K562 (cell line): ENCODE measurements around the gene SERINC5. TPM values are rescaled to one million over a fixed set of nuclear protein-coding genes. Genes with fewer than 3 reads are reported as not detected.

Experiments
- ARID1B ChIP-seq: fragments of 450-650 bp; IDR thresholded peaks from 2 replicates; pipeline ENCODE4 v1.6.1; 2016; ENCODE audit warnings: antibody characterized with exemption, mild to moderate bottlenecking, inconsistent platforms
- BDP1 ChIP-seq: IDR thresholded peaks from 3 replicates; pipeline ENCODE4 v1.6.1; 2011; ENCODE audit not compliant: insufficient read length, insufficient read depth
- BRD9 ChIP-seq: fragments of 450-650 bp; IDR thresholded peaks from 2 replicates; pipeline ENCODE4 v1.6.1; 2018; ENCODE audit warnings: low read depth; ENCODE audit not compliant: partially characterized antibody
- C11orf30 ChIP-seq: fragments of 450-650 bp; IDR thresholded peaks from 2 replicates; pipeline ENCODE4 v1.6.1; 2016; ENCODE audit warnings: low read depth, mild to moderate bottlenecking
- CCNT2 ChIP-seq: IDR thresholded peaks from 2 replicates; pipeline ENCODE4 v1.6.1; 2011; ENCODE audit warnings: borderline replicate concordance, low read depth, mild to moderate bottlenecking, moderate library complexity, mixed read lengths, low read length; ENCODE audit not compliant: insufficient read length; ENCODE audit errors: extremely low read depth
- DPF2 ChIP-seq: fragments of 450-650 bp; IDR thresholded peaks from 2 replicates; pipeline ENCODE4 v1.6.1; 2016
- E2F3 ChIP-seq: fragments of 250-450 bp; sonication (Bioruptor Pico); IDR thresholded peaks from 2 replicates; pipeline ENCODE4 v1.4.0; 2020; ENCODE audit warnings: mild to moderate bottlenecking
- GABPB1 ChIP-seq: sonication (generic); formaldehyde crosslinking; IDR thresholded peaks from 2 replicates; pipeline ENCODE4 v1.8.0; 2022; ENCODE audit warnings: mild to moderate bottlenecking, missing genetic modification reagents
- HLTF ChIP-seq: fragments of 450-650 bp; IDR thresholded peaks from 2 replicates; pipeline ENCODE4 v1.6.1; 2016
- HMG20A ChIP-seq: fragments of 450-650 bp; formaldehyde crosslinking; conservative IDR thresholded peaks from 2 replicates; pipeline ENCODE4 v1.4.0; 2020; ENCODE audit warnings: mild to moderate bottlenecking, mixed read lengths
- MAFK ChIP-seq: IDR thresholded peaks from 2 replicates; pipeline ENCODE4 v1.6.1; 2011; ENCODE audit warnings: low read length, improper control_type of control experiment
- RBM22 ChIP-seq: fragments of 200-400 bp; formaldehyde crosslinking; IDR thresholded peaks from 2 replicates; pipeline ENCODE4 v1.6.1; 2018; ENCODE audit warnings: low read length, low read depth; ENCODE audit not compliant: poor library complexity, severe bottlenecking
- THRAP3 ChIP-seq: fragments of 450-650 bp; IDR thresholded peaks from 2 replicates; pipeline ENCODE4 v1.6.1; 2016; ENCODE audit warnings: mild to moderate bottlenecking, inconsistent platforms, borderline replicate concordance
- ZBTB26 ChIP-seq: fragments of 450-650 bp; formaldehyde crosslinking; IDR thresholded peaks from 2 replicates; pipeline ENCODE4 v1.4.0; 2022; ENCODE audit warnings: missing genetic modification characterization
- ZFX ChIP-seq: sonication (generic); formaldehyde crosslinking; IDR thresholded peaks from 2 replicates; pipeline ENCODE4 v1.8.0; 2022; ENCODE audit warnings: mild to moderate bottlenecking, missing genetic modification reagents, moderate library complexity
- ZNF121 ChIP-seq: sonication (generic); formaldehyde crosslinking; conservative IDR thresholded peaks from 2 replicates; pipeline ENCODE4 v1.8.0; 2022; ENCODE audit warnings: missing genetic modification reagents
- ZNF175 ChIP-seq: fragments of 200-800 bp; sonication (Bioruptor generic); IDR thresholded peaks from 2 replicates; pipeline ENCODE4 v1.6.1; 2016; ENCODE audit warnings: low read depth, mild to moderate bottlenecking, missing genetic modification characterization, missing compliant biosample characterization
- ZNF263 ChIP-seq: sonication (generic); formaldehyde crosslinking; IDR thresholded peaks from 2 replicates; pipeline ENCODE4 v1.8.0; 2022; ENCODE audit warnings: mild to moderate bottlenecking, missing genetic modification reagents, borderline replicate concordance
- ZNF431 ChIP-seq: sonication (generic); formaldehyde crosslinking; IDR thresholded peaks from 2 replicates; pipeline ENCODE4 v1.8.0; 2022; ENCODE audit warnings: mild to moderate bottlenecking, missing genetic modification reagents
- ZNF79 ChIP-seq: fragments of 250-450 bp; sonication (Bioruptor Pico); IDR thresholded peaks from 2 replicates; pipeline ENCODE4 v1.4.0; 2020; ENCODE audit warnings: low read depth, mild to moderate bottlenecking, moderate library complexity
- polyA plus RNA-seq, 8 experiments: library from polyadenylated mRNA; depleted of rRNA in 4 of 8; stranded (reverse) in 5 of 8; unstranded in 3 of 8; fragments of >200 nt; fragmentation: Nextera tagmentation in 2 of 8; fragmentation: Illumina TruSeq in 1 of 8; extraction: Ambion mirVana in 2 of 8; extraction: Trizol in 1 of 8; gene quantifications; 2 replicates each; pipeline versions ENCODE4 v1.2.1 to v1.2.3, GENCODE V29; 2011 to 2014; ENCODE audit warnings: inconsistent platforms in 1 of 8, missing spikeins in 1 of 8
- total RNA-seq, 7 experiments: library from RNA; depleted of rRNA in 6 of 7; stranded (reverse); fragments of >200 nt in 6 of 7; fragmentation: Illumina TruSeq in 2 of 7; extraction: Trizol in 2 of 7; gene quantifications; 2 replicates each; pipeline versions ENCODE4 v1.2.1 to v1.2.3, GENCODE V29; 2011 to 2021; ENCODE audit warnings: low replicate concordance in 1 of 7
- TF ChIP-seq, protein P1 (sequence below): sonication (generic); formaldehyde crosslinking; IDR thresholded peaks from 2 replicates; pipeline ENCODE4 v1.8.0; 2023; ENCODE audit warnings: mild to moderate bottlenecking, missing genetic modification reagents
- TF ChIP-seq, protein P2 (sequence below): fragments of 450-650 bp; IDR thresholded peaks from 2 replicates; pipeline ENCODE4 v1.6.1; 2017; ENCODE audit warnings: antibody characterized with exemption, mild to moderate bottlenecking

SERINC5 gene
- total and polyA plus RNA-seq, 9 of the 15 experiments (the other 6 are each of a cell fraction or from before 2014, with no cell fraction given): 1.4 to 7.9 (median 3.7) TPM

GRCh38 chr5:80255431-80255810 is 427 bp downstream of the SERINC5 start (continued):
- TF ChIP-seq THRAP3 (no peak), HLTF (no peak), HMG20A (no peak), MAFK (no peak), E2F3 (no peak), RBM22 (peak; percentile 2), ARID1B (no peak), C11orf30 (no peak), GABPB1 (peak; percentile 14; the same call in 1 of the 2 replicates), ZBTB26 (CRISPR knock-in tag) (no peak), ZFX (CRISPR knock-in tag) (no peak), ZNF121 (no peak), DPF2 (no peak), CCNT2 (peak; percentile 13), ZNF175 (CRISPR knock-in tag) (no peak), ZNF79 (CRISPR knock-in tag) (no peak), ZNF431 (CRISPR knock-in tag) (0 out of 2 replicates have a peak, but pooled peaks have one; percentile 6), BDP1 (no peak), BRD9 (no peak), ZNF263 (CRISPR knock-in tag) (no peak)
- TF ChIP-seq, protein P1, sequence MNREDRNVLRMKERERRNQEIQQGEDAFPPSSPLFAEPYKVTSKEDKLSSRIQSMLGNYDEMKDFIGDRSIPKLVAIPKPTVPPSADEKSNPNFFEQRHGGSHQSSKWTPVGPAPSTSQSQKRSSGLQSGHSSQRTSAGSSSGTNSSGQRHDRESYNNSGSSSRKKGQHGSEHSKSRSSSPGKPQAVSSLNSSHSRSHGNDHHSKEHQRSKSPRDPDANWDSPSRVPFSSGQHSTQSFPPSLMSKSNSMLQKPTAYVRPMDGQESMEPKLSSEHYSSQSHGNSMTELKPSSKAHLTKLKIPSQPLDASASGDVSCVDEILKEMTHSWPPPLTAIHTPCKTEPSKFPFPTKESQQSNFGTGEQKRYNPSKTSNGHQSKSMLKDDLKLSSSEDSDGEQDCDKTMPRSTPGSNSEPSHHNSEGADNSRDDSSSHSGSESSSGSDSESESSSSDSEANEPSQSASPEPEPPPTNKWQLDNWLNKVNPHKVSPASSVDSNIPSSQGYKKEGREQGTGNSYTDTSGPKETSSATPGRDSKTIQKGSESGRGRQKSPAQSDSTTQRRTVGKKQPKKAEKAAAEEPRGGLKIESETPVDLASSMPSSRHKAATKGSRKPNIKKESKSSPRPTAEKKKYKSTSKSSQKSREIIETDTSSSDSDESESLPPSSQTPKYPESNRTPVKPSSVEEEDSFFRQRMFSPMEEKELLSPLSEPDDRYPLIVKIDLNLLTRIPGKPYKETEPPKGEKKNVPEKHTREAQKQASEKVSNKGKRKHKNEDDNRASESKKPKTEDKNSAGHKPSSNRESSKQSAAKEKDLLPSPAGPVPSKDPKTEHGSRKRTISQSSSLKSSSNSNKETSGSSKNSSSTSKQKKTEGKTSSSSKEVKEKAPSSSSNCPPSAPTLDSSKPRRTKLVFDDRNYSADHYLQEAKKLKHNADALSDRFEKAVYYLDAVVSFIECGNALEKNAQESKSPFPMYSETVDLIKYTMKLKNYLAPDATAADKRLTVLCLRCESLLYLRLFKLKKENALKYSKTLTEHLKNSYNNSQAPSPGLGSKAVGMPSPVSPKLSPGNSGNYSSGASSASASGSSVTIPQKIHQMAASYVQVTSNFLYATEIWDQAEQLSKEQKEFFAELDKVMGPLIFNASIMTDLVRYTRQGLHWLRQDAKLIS (CRISPR knock-in tag): no peak
- TF ChIP-seq, protein P2, sequence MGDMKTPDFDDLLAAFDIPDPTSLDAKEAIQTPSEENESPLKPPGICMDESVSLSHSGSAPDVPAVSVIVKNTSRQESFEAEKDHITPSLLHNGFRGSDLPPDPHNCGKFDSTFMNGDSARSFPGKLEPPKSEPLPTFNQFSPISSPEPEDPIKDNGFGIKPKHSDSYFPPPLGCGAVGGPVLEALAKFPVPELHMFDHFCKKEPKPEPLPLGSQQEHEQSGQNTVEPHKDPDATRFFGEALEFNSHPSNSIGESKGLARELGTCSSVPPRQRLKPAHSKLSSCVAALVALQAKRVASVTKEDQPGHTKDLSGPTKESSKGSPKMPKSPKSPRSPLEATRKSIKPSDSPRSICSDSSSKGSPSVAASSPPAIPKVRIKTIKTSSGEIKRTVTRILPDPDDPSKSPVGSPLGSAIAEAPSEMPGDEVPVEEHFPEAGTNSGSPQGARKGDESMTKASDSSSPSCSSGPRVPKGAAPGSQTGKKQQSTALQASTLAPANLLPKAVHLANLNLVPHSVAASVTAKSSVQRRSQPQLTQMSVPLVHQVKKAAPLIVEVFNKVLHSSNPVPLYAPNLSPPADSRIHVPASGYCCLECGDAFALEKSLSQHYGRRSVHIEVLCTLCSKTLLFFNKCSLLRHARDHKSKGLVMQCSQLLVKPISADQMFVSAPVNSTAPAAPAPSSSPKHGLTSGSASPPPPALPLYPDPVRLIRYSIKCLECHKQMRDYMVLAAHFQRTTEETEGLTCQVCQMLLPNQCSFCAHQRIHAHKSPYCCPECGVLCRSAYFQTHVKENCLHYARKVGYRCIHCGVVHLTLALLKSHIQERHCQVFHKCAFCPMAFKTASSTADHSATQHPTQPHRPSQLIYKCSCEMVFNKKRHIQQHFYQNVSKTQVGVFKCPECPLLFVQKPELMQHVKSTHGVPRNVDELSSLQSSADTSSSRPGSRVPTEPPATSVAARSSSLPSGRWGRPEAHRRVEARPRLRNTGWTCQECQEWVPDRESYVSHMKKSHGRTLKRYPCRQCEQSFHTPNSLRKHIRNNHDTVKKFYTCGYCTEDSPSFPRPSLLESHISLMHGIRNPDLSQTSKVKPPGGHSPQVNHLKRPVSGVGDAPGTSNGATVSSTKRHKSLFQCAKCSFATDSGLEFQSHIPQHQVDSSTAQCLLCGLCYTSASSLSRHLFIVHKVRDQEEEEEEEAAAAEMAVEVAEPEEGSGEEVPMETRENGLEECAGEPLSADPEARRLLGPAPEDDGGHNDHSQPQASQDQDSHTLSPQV: no peak
